PFSK-1 (cell line): ENCODE data around the gene SERP2.

Source experiments
- FOXP2 ChIP-seq: optimal IDR thresholded peaks from 2 replicates; pipeline ENCODE3; 2011; ENCODE audit warnings: borderline replicate concordance, control low read depth, inconsistent platforms; ENCODE audit not compliant: insufficient read depth; ENCODE audit errors: extremely low read length, extremely low read depth
- POLR2AphosphoS5 ChIP-seq: IDR thresholded peaks from 2 replicates; pipeline ENCODE4 v1.6.1; 2012; ENCODE audit warnings: low read depth, mild to moderate bottlenecking, control low read depth, low read length, moderate library complexity
- SIN3A ChIP-seq: IDR thresholded peaks from 2 replicates; pipeline ENCODE4 v1.6.1; 2012; ENCODE audit warnings: mild to moderate bottlenecking, low read length, moderate library complexity, borderline replicate concordance; ENCODE audit not compliant: insufficient read depth
- TAF1 ChIP-seq: IDR thresholded peaks from 2 replicates; pipeline ENCODE4 v1.6.1; 2012; ENCODE audit warnings: low read length, control low read depth, borderline replicate concordance; ENCODE audit not compliant: insufficient read depth
- TF ChIP-seq, protein P1 (sequence below), 2 experiments: IDR thresholded peaks; 2 replicates each; pipeline versions ENCODE4 v1.6.1 to v1.8.0; 2011 to 2012; ENCODE audit warnings: low read depth in 2 of 2, low read length in 2 of 2, control low read depth in 1 of 2, inconsistent platforms in 1 of 2, mild to moderate bottlenecking in 1 of 2, moderate library complexity in 1 of 2; ENCODE audit not compliant: insufficient read depth in 1 of 2

SERP2 gene

DNA sequence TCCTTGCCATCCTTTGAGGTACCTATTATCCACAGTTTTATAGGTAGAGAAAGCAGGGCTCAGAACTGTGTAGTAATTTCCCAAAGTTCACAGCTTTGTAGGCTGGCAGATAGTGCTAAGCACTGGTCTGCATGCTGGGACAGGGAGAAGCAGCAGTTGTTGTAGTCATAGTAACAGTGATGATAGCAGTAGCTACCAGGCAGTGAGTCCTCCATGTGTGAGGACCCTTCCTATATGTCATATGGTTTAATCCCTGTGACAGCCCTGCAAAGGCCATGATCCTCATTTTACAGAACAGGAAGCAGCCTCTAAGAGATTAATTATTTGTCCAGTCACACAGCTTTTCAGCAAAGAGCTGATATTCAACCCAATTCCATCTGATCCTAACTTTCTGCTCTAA lies 21.0 kb downstream of the SERP2 start:
- TF ChIP-seq FOXP2, result no peak
- no peak for TF ChIP-seq POLR2AphosphoS5

DNA sequence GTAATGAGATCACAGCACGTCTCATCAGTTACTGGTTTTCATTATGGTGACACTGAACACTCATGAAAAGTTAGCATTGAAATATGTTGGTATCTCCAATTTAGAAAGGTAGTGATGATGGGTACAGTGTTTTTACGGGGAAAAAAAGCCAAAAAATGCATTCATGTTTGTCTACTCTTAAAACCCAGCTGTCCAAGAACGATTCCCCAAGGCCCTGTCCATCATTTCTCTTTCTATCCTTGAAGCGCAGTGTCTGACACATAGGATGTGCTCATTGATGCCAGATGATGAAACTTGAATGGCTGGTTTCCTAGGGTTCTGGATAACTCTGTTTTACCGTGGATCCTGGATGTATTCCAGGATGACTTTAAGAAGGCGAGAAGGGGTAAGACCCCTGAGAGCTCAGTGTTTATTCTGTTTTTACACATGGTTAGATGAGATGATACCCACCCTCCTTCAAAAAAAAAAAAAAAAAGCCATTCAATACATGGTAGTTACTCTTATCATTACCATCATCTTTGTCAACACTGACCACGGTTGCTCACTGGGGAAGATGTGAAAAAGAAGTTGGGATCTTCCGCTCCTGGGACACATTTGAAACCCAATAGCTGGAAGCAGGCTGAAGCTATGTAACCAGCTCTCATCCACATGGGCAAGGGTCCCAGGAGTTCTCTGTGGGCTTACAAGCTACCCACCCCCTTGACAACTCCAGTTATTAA lies 22.5 kb downstream of the SERP2 start:
- no peak for TF ChIP-seq POLR2AphosphoS5
- no peak for TF ChIP-seq TAF1
- no peak for TF ChIP-seq FOXP2
- TF ChIP-seq, protein P1, sequence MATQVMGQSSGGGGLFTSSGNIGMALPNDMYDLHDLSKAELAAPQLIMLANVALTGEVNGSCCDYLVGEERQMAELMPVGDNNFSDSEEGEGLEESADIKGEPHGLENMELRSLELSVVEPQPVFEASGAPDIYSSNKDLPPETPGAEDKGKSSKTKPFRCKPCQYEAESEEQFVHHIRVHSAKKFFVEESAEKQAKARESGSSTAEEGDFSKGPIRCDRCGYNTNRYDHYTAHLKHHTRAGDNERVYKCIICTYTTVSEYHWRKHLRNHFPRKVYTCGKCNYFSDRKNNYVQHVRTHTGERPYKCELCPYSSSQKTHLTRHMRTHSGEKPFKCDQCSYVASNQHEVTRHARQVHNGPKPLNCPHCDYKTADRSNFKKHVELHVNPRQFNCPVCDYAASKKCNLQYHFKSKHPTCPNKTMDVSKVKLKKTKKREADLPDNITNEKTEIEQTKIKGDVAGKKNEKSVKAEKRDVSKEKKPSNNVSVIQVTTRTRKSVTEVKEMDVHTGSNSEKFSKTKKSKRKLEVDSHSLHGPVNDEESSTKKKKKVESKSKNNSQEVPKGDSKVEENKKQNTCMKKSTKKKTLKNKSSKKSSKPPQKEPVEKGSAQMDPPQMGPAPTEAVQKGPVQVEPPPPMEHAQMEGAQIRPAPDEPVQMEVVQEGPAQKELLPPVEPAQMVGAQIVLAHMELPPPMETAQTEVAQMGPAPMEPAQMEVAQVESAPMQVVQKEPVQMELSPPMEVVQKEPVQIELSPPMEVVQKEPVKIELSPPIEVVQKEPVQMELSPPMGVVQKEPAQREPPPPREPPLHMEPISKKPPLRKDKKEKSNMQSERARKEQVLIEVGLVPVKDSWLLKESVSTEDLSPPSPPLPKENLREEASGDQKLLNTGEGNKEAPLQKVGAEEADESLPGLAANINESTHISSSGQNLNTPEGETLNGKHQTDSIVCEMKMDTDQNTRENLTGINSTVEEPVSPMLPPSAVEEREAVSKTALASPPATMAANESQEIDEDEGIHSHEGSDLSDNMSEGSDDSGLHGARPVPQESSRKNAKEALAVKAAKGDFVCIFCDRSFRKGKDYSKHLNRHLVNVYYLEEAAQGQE (IDR thresholded peaks at IDR 0.05; ENCODE audit: insufficient read depth in 1 of 2, low read depth in 2 of 2, low read length in 2 of 2), result no peak
- TF ChIP-seq SIN3A, result no peak

DNA sequence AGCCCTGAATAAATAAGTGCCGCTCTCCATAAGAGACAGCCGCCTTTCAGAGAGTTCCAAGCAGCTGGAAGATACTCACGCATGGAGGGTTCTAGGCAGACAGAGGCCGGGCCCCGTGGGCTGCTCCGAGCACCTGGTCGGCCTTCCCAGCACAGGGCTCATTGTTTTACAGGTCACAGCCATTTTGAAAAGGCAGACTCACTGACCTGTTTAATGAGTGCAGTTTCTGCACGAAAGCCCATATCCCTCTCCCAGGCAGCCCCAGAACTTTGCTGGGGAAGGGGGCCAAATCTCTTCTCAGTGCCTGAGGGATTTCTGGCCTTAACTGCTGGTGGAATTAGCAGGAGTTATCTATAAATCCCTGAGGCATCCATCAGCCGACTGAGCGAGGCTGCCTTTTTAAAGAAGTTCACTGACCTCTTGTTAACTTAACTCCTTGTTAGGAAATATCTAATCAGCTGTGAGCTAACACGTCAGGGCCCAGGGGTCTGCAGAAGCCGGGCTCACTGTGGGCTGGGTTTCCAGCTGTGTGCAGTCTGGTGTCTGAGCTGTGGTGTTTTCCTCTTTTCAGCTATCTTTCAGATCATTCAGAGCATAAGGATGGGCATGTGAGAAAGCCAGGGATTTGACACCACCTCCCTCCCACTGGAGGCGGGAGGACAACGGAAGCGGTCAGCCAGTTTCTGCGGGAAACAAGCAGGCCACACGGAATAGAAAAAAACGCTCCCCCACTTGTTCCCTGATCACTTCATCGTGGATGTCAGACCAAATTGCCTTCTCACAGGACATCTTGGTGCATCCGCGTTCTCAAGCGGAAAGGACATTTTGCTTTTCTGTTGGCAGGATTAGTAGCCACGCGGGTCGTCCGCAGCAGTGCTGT lies 23.3 kb downstream of the SERP2 start:
- no peak for TF ChIP-seq FOXP2
- no peak for TF ChIP-seq TAF1
- TF ChIP-seq POLR2AphosphoS5, result no peak
- TF ChIP-seq, protein P1 (IDR thresholded peaks at IDR 0.05; ENCODE audit: insufficient read depth in 1 of 2, low read depth in 2 of 2, low read length in 2 of 2), result no peak
- no peak for TF ChIP-seq SIN3A

DNA sequence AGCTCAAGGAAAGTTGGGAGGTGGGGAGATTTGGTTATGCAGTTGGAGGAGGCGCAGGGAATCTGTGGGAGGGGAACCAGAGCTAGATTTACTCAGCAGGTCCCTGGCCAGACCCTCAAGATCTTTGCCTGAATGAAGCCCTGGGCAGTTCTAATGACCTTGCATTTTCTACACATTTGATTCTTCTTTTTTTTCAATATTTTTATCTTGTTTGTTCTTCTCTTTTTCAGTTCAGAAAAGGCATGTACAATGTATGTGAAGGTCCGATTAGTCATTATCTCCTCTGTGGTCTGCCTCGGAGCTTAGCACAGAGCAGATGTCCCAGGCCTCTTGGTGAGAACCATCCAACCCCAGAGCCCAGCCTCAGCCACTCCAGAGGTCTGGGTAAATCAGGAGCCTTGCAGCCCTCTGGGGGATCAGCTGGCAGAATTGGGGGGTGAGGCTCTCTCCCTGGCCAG lies 24.2 kb downstream of the SERP2 start:
- TF ChIP-seq TAF1 (no peak), SIN3A (no peak), POLR2AphosphoS5 (no peak), FOXP2 (no peak)
- TF ChIP-seq, protein P1 (IDR thresholded peaks at IDR 0.05; ENCODE audit: insufficient read depth in 1 of 2, low read depth in 2 of 2, low read length in 2 of 2), result no peak

DNA sequence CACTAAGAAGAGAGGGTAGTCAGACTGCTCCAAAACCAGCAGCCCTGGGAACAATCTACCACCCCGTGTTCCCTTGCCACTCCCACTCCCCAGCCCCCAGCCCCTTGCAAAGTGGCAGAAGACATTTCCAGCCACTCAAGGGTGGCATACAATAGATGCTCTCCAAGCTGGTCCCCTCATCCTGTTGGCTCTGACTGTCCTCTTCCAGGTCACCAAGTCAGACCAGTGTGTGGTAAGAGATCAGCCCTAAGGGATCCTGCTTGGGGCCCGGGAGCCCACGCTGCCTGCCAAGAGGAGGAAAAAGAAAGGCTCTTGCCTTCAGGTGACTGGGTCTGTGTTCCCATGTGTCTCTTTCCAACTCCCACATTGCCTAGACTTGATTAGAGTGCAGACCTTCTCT lies 25.0 kb downstream of the SERP2 start:
- TF ChIP-seq, protein P1 (IDR thresholded peaks at IDR 0.05; ENCODE audit: insufficient read depth in 1 of 2, low read depth in 2 of 2, low read length in 2 of 2), result no peak
- TF ChIP-seq TAF1, result no peak
